Mesenchymal stem cell (in vitro differentiated cells and primary cell): ENCODE results near the gene GAGE13.
"Not testable (repeated sequence)": the region's sequence is repeated elsewhere in the genome, so short reads cannot be mapped to it uniquely, and the experiment has no call there.

Experiments used
- DNase-seq: peaks from one replicate; pipeline ENCODE4 v3.0.0-alpha.2; 2013
- H2AFZ ChIP-seq: one replicate; pipeline ENCODE4 v1.6.1; 2013; ENCODE audit warnings: low read depth, mild to moderate bottlenecking, control low read depth, inconsistent platforms, low read length, moderate library complexity
- H2AK5ac ChIP-seq: 2 replicates; pipeline ENCODE4 v1.6.1; 2013; ENCODE audit warnings: low read length, moderate library complexity, mild to moderate bottlenecking, inconsistent platforms; ENCODE audit not compliant: severe bottlenecking
- H2BK120ac ChIP-seq: one replicate; pipeline ENCODE4 v1.6.1; 2013; ENCODE audit warnings: low read depth, mild to moderate bottlenecking, inconsistent platforms, low read length, moderate library complexity
- H2BK12ac ChIP-seq, 2 experiments: one replicate each; pipeline ENCODE4 v1.6.1; 2013; ENCODE audit warnings: inconsistent platforms in 2 of 2, low read length in 2 of 2, mild to moderate bottlenecking in 2 of 2, moderate library complexity in 2 of 2, control low read depth in 1 of 2
- H2BK15ac ChIP-seq: one replicate; pipeline ENCODE4 v1.6.1; 2013; ENCODE audit warnings: mild to moderate bottlenecking, low read depth, inconsistent platforms; ENCODE audit not compliant: poor library complexity, severe bottlenecking
- H2BK5ac ChIP-seq: 2 replicates; pipeline ENCODE4 v1.6.1; 2013; ENCODE audit warnings: low read depth, mild to moderate bottlenecking, low read length, control low read depth, inconsistent platforms; ENCODE audit not compliant: poor library complexity, severe bottlenecking
- H3K14ac ChIP-seq, 2 experiments: one replicate each; pipeline ENCODE4 v1.6.1; 2013; ENCODE audit warnings: inconsistent platforms in 2 of 2, low read length in 2 of 2, control low read depth in 1 of 2, mild to moderate bottlenecking in 1 of 2, moderate library complexity in 1 of 2
- H3K18ac ChIP-seq, 2 experiments: one replicate each; pipeline ENCODE4 v1.6.1; 2013; ENCODE audit warnings: inconsistent platforms in 2 of 2, low read length in 2 of 2, control low read depth in 1 of 2, low read depth in 1 of 2, mild to moderate bottlenecking in 1 of 2
- H3K23ac ChIP-seq, 2 experiments: one replicate each; pipeline ENCODE4 v1.6.1; 2013; ENCODE audit warnings: inconsistent platforms in 2 of 2, low read length in 2 of 2, mild to moderate bottlenecking in 2 of 2, moderate library complexity in 2 of 2, control low read depth in 1 of 2
- H3K27ac ChIP-seq: 2 replicates; pipeline ENCODE4 v1.5.1; 2013; ENCODE audit warnings: mild to moderate bottlenecking, moderate library complexity, low read length, control low read depth, inconsistent platforms; ENCODE audit not compliant: poor library complexity, severe bottlenecking
- H3K27me3 ChIP-seq, 2 experiments: 2 replicates each; pipeline versions ENCODE4 v1.6.1 to v1.7.0; 2013; ENCODE audit warnings: low read length in 2 of 2, mild to moderate bottlenecking in 2 of 2, moderate library complexity in 2 of 2, control low read depth in 1 of 2, inconsistent platforms in 1 of 2; ENCODE audit not compliant: control insufficient read depth in 1 of 2, insufficient read depth in 1 of 2
- H3K36me3 ChIP-seq, 2 experiments: 2 replicates each; pipeline versions ENCODE4 v1.6.1 to v1.7.0; 2013; ENCODE audit warnings: low read length in 2 of 2, control low read depth in 1 of 2, inconsistent platforms in 1 of 2, low read depth in 1 of 2, mild to moderate bottlenecking in 1 of 2; ENCODE audit not compliant: insufficient read depth in 2 of 2, control insufficient read depth in 1 of 2
- H3K4ac ChIP-seq, 2 experiments: one replicate each; pipeline ENCODE4 v1.6.1; 2013; ENCODE audit warnings: inconsistent platforms in 2 of 2, low read length in 2 of 2, mild to moderate bottlenecking in 2 of 2, moderate library complexity in 2 of 2, control low read depth in 1 of 2, low read depth in 1 of 2
- H3K4me1 ChIP-seq: 2 replicates; pipeline ENCODE4 v1.6.1; 2013; ENCODE audit warnings: low read depth, low read length, control low read depth; ENCODE audit not compliant: control insufficient read depth, insufficient read depth
- H3K4me2 ChIP-seq: 2 replicates; pipeline ENCODE4 v1.6.1; 2013; ENCODE audit warnings: low read length, mild to moderate bottlenecking, inconsistent platforms; ENCODE audit not compliant: poor library complexity, severe bottlenecking
- H3K4me3 ChIP-seq, 2 experiments: 2 replicates each; pipeline versions ENCODE4 v1.5.1 to v1.7.0; 2013; ENCODE audit warnings: low read length in 2 of 2, mild to moderate bottlenecking in 2 of 2, control low read depth in 1 of 2, low read depth in 1 of 2; ENCODE audit not compliant: insufficient read depth in 1 of 2
- H3K79me1 ChIP-seq: replicated peaks from 2 replicates; pipeline ENCODE4 v1.6.1; 2013; ENCODE audit warnings: mild to moderate bottlenecking, control low read depth, low read length, inconsistent platforms; ENCODE audit not compliant: poor library complexity, severe bottlenecking
- H3K9ac ChIP-seq: 2 replicates; pipeline ENCODE4 v1.7.0; 2013; ENCODE audit warnings: mild to moderate bottlenecking, low read length, moderate library complexity
- H3K9me3 ChIP-seq: 2 replicates; pipeline ENCODE4 v1.7.0; 2013; ENCODE audit warnings: mild to moderate bottlenecking, low read length; ENCODE audit not compliant: control insufficient read depth
- H4K8ac ChIP-seq: one replicate; pipeline ENCODE4 v1.6.1; 2013; ENCODE audit warnings: inconsistent platforms, mild to moderate bottlenecking, low read length, moderate library complexity
- H4K91ac ChIP-seq: one replicate; pipeline ENCODE4 v1.6.1; 2013; ENCODE audit warnings: mild to moderate bottlenecking, low read length, inconsistent platforms
- WGBS: methylation state at CpG from one replicate; pipeline ENCODE4 v1.1.7; 2013; ENCODE audit warnings: mixed read lengths; 5-methylcytosine and 5-hydroxymethylcytosine counted together

GAGE13 gene

DNA sequence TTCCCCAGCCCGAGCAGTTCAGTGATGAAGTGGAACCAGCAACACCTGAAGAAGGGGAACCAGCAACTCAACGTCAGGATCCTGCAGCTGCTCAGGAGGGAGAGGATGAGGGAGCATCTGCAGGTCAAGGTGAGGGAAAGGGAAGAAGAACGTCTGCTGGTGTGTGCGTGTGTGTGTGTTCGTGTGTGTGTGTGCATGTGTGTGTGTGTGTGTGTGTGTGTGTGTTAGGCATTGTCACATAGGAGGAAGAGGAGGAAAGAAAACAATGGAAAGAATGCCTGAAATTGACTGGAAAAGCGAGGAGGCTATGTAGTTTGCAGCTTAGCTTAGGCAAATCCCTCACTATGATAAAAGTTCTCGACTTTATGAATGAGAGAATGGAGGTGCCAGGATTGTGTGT, 7.6 kb upstream of the GAGE13 start:
- not testable (repeated sequence) for DNase-seq, H3K4me1 ChIP-seq, H3K36me3 ChIP-seq, H4K91ac ChIP-seq, H3K14ac ChIP-seq, H2BK15ac ChIP-seq, H3K27ac ChIP-seq, H3K4me3 ChIP-seq, H2BK5ac ChIP-seq, H2AFZ ChIP-seq, H2AK5ac ChIP-seq, H3K9me3 ChIP-seq, H2BK120ac ChIP-seq, H3K4ac ChIP-seq, H3K23ac ChIP-seq, H3K9ac ChIP-seq, H2BK12ac ChIP-seq, H3K79me1 ChIP-seq, H3K18ac ChIP-seq, H3K4me2 ChIP-seq, H3K27me3 ChIP-seq, H4K8ac ChIP-seq
- no CpG with 5 or more reads among the region's 7 CpGs for WGBS

DNA sequence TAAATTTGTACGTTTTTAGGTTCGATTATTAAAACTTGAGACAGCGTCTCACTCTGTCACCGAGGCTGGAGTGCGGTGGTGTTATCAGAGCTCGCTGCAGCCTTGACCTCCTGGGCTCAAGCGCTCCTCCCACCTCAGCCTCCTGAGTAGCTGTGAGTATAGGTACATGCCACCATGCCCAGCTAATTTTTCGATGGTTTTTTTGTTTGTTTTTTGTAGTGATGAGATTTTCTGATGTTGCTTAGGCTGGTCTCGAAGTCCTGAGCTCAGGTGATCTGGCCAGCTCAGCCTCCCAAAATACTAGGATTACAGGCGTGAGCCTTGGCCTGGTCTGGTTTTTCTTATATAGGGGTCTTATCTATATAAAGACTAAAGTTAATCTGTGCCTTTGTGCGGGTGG, 961 bp upstream of the GAGE13 start:
- not testable (repeated sequence) for H2AFZ ChIP-seq, H3K79me1 ChIP-seq, H4K8ac ChIP-seq, H3K9me3 ChIP-seq, H3K4me1 ChIP-seq, H3K36me3 ChIP-seq, H3K27me3 ChIP-seq, H2BK5ac ChIP-seq, H3K9ac ChIP-seq, DNase-seq, H2BK120ac ChIP-seq, H3K4me2 ChIP-seq, H2BK15ac ChIP-seq, H3K4me3 ChIP-seq, H4K91ac ChIP-seq, H2BK12ac ChIP-seq, H3K18ac ChIP-seq, H3K14ac ChIP-seq, H3K23ac ChIP-seq, H2AK5ac ChIP-seq, H3K4ac ChIP-seq, H3K27ac ChIP-seq
- no CpG with 5 or more reads among the region's 11 CpGs for WGBS

DNA sequence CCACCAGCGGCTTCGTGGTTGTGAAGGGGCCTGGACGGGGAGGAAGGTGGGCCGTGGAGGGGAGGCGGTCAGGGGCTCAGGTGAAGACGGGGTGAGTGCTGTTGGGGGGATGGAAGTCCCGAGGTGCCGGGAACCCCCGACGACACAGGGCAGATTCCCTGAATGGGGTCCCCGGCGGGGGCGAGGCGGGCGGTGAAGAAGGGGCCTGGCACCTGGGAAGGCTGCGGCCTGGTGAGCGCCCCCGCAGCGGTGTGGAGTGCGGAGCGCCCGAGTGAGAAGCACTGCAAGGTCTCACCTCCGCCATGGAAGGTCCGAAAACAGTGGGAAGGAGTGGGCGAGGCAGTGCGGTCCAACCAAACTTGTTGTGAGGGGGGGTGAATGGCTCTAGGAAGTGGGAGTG, 459 bp downstream of the GAGE13 start:
- H3K4ac ChIP-seq, H4K91ac ChIP-seq, H3K9me3 ChIP-seq, H3K9ac ChIP-seq, H3K4me3 ChIP-seq, H3K14ac ChIP-seq, H2AFZ ChIP-seq, H2BK15ac ChIP-seq, H3K27ac ChIP-seq, H2AK5ac ChIP-seq, DNase-seq, H3K4me1 ChIP-seq, H3K79me1 ChIP-seq, H2BK120ac ChIP-seq, H4K8ac ChIP-seq, H2BK5ac ChIP-seq, H2BK12ac ChIP-seq, H3K23ac ChIP-seq, H3K27me3 ChIP-seq, H3K18ac ChIP-seq, H3K36me3 ChIP-seq, H3K4me2 ChIP-seq: not testable (repeated sequence)
- no CpG with 5 or more reads among the region's 26 CpGs for WGBS

DNA sequence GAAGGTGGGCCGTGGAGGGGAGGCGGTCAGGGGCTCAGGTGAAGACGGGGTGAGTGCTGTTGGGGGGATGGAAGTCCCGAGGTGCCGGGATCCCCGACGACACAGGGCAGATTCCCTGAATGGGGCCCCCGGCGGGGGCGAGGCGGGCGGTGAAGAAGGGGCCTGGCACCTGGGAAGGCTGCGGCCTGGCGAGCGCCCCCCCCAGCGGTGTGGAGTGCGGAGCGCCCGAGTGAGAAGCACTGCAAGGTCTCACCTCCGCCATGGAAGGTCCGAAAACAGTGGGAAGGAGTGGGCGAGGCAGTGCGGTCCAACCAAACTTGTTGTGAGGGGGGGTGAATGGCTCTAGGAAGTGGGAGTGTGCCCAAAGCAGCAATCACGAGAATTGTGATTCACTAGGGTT, 10.1 kb downstream of the GAGE13 start:
- H2AFZ ChIP-seq, H3K27ac ChIP-seq, H3K79me1 ChIP-seq, H2BK15ac ChIP-seq, H3K4ac ChIP-seq, H3K4me1 ChIP-seq, H3K14ac ChIP-seq, H2BK120ac ChIP-seq, H3K4me2 ChIP-seq, H2AK5ac ChIP-seq, H3K27me3 ChIP-seq, H3K23ac ChIP-seq, H2BK12ac ChIP-seq, DNase-seq, H3K9me3 ChIP-seq, H3K36me3 ChIP-seq, H3K18ac ChIP-seq, H3K9ac ChIP-seq, H3K4me3 ChIP-seq, H4K91ac ChIP-seq, H2BK5ac ChIP-seq, H4K8ac ChIP-seq: not testable (repeated sequence)
- WGBS: no CpG with 5 or more reads among the region's 24 CpGs
